Measurements from ENCODE around the gene PMP22. TPM values are rescaled to one million over a fixed set of nuclear protein-coding genes. Genes with fewer than 3 reads are reported as not detected.

Gene PMP22
- total RNA-seq, 2 experiments from 2014 or later: not detected

GRCh38 chr17:15245054-15245453 lies 20.1 kb downstream of the PMP22 start:
- ChIA-PET CTCF (no interaction called here), POLR2A (no interaction called here)
- Histone ChIP-seq H3K36me3 (ENCODE audit: insufficient read depth, low read length) (no peaks in the 10 kb centered on the region), H3K9me3 (ENCODE audit: control insufficient read depth in 1 of 2, insufficient read depth in 1 of 2, low read length in 2 of 2) (no peaks in the 10 kb centered on the region), H3K27ac (ENCODE audit: low read depth in 1 of 2, low read length in 2 of 2) (no peak overlapping the region), H3K27me3 (ENCODE audit: control insufficient read depth in 1 of 2, insufficient read depth in 2 of 2, low read length in 2 of 2) (peaks cover 4 to 6% of the 10 kb centered on the region in 2 experiments), H3K4me3 (ENCODE audit: low read length) (no peak overlapping the region), H3K4me1 (ENCODE audit: insufficient read depth, low read length) (no peaks in the 10 kb centered on the region)
- DNase-seq (no peak), ATAC-seq (ENCODE audit: poor library complexity) (no peak)
- intact Hi-C loops (cut with DNase I, micrococcal nuclease): no loop called here
- Mint-ChIP-seq H3K27ac (no peak overlapping the region), H3K36me3 (ENCODE audit: low read depth) (no peaks in the 10 kb centered on the region), H3K9me3 (peaks cover 6% of the 10 kb centered on the region), H3K4me3 (no peak overlapping the region), H3K27me3 (peaks cover 25% of the 10 kb centered on the region), H3K4me1 (ENCODE audit: low read depth) (no peaks in the 10 kb centered on the region)
- TF ChIP-seq CTCF (IDR thresholded peaks at IDR 0.05): no peak

- POLR2A ChIA-PET: no interaction called here
- Mint-ChIP-seq H3K27me3 (peaks cover 41% of the 10 kb centered on the region), H3K4me3 (no peak overlapping the region), H3K36me3 (ENCODE audit: low read depth) (no peaks in the 10 kb centered on the region), H3K9me3 (peaks cover 6% of the 10 kb centered on the region), H3K27ac (no peak overlapping the region), H3K4me1 (ENCODE audit: low read depth) (no peaks in the 10 kb centered on the region)
- no peak for ATAC-seq (ENCODE audit: poor library complexity)
- no peak for DNase-seq
- CTCF ChIA-PET: no interaction called here
- no peak overlapping the region for H3K4me3 ChIP-seq (ENCODE audit: low read length)
- intact Hi-C loops (cut with DNase I, micrococcal nuclease): no loop called here
- H3K27ac ChIP-seq (ENCODE audit: low read depth in 1 of 2, low read length in 2 of 2): no peak overlapping the region
- H3K36me3 ChIP-seq (ENCODE audit: insufficient read depth, low read length): no peaks in the 10 kb centered on the region
- no peaks in the 10 kb centered on the region for H3K9me3 ChIP-seq (ENCODE audit: control insufficient read depth in 1 of 2, insufficient read depth in 1 of 2, low read length in 2 of 2)
- TF ChIP-seq CTCF (IDR thresholded peaks at IDR 0.05): no peak
- peaks cover 6% of the 10 kb centered on the region for H3K4me1 ChIP-seq (ENCODE audit: insufficient read depth, low read length)
- peaks cover 4 to 11% of the 10 kb centered on the region in 2 experiments for H3K27me3 ChIP-seq (ENCODE audit: control insufficient read depth in 1 of 2, insufficient read depth in 2 of 2, low read length in 2 of 2)
These were observed 24.5 kb downstream of the PMP22 start for GRCh38 chr17:15240644-15241043.

- Mint-ChIP-seq H3K4me3 (no peak overlapping the region), H3K36me3 (ENCODE audit: low read depth) (no peaks in the 10 kb centered on the region), H3K27me3 (peaks cover 41% of the 10 kb centered on the region), H3K27ac (no peak overlapping the region), H3K9me3 (peaks cover 6% of the 10 kb centered on the region), H3K4me1 (ENCODE audit: low read depth) (no peaks in the 10 kb centered on the region)
- Histone ChIP-seq H3K27ac (ENCODE audit: low read depth in 1 of 2, low read length in 2 of 2) (no peak overlapping the region), H3K9me3 (ENCODE audit: control insufficient read depth in 1 of 2, insufficient read depth in 1 of 2, low read length in 2 of 2) (no peaks in the 10 kb centered on the region), H3K27me3 (ENCODE audit: control insufficient read depth in 1 of 2, insufficient read depth in 2 of 2, low read length in 2 of 2) (peaks cover 4 to 11% of the 10 kb centered on the region in 2 experiments), H3K4me1 (ENCODE audit: insufficient read depth, low read length) (peaks cover 6% of the 10 kb centered on the region), H3K4me3 (ENCODE audit: low read length) (no peak overlapping the region), H3K36me3 (ENCODE audit: insufficient read depth, low read length) (no peaks in the 10 kb centered on the region)
- DNase-seq (no peak), ATAC-seq (ENCODE audit: poor library complexity) (no peak)
- intact Hi-C loops (cut with DNase I, micrococcal nuclease): no loop called here
- ChIA-PET POLR2A (no interaction called here), CTCF (no interaction called here)
- TF ChIP-seq CTCF (IDR thresholded peaks at IDR 0.05): no peak
These were observed 25.6 kb downstream of the PMP22 start for GRCh38 chr17:15239491-15239890.

Data from CD4-positive, alpha-beta T cell (primary cell).